HUES64 (cell line): Measurements from ENCODE around the gene HEMGN.

Experiments used
- H3K27ac ChIP-seq: 2 replicates; pipeline ENCODE4 v1.7.0; 2013; ENCODE audit warnings: low read depth, low read length, inconsistent platforms
- H3K27me3 ChIP-seq: 2 replicates; pipeline ENCODE4 v1.6.1; 2013; ENCODE audit warnings: mild to moderate bottlenecking, low read length; ENCODE audit not compliant: insufficient read depth
- H3K36me3 ChIP-seq: 2 replicates; pipeline ENCODE4 v1.6.1; 2013; ENCODE audit warnings: mild to moderate bottlenecking, low read length; ENCODE audit not compliant: insufficient read depth
- H3K4me1 ChIP-seq: 2 replicates; pipeline ENCODE4 v1.6.1; 2013; ENCODE audit warnings: mild to moderate bottlenecking, low read length, moderate library complexity; ENCODE audit not compliant: insufficient read depth
- H3K4me3 ChIP-seq: 2 replicates; pipeline ENCODE4 v1.5.1; 2013; ENCODE audit warnings: mild to moderate bottlenecking, low read length, moderate library complexity
- H3K9ac ChIP-seq: 2 replicates; pipeline ENCODE4 v1.6.1; 2013; ENCODE audit warnings: mild to moderate bottlenecking, low read depth, low read length
- H3K9me3 ChIP-seq: 2 replicates; pipeline ENCODE4 v1.6.1; 2013; ENCODE audit warnings: low read depth, low read length; ENCODE audit not compliant: insufficient read depth
- WGBS: fragments of 150-250, 120-280 bp; methylation state at CpG from one replicate; pipeline ENCODE4 v1.1.7; 2013; ENCODE audit warnings: missing lambda C conversion rate; 5-methylcytosine and 5-hydroxymethylcytosine counted together

Gene HEMGN

DNA sequence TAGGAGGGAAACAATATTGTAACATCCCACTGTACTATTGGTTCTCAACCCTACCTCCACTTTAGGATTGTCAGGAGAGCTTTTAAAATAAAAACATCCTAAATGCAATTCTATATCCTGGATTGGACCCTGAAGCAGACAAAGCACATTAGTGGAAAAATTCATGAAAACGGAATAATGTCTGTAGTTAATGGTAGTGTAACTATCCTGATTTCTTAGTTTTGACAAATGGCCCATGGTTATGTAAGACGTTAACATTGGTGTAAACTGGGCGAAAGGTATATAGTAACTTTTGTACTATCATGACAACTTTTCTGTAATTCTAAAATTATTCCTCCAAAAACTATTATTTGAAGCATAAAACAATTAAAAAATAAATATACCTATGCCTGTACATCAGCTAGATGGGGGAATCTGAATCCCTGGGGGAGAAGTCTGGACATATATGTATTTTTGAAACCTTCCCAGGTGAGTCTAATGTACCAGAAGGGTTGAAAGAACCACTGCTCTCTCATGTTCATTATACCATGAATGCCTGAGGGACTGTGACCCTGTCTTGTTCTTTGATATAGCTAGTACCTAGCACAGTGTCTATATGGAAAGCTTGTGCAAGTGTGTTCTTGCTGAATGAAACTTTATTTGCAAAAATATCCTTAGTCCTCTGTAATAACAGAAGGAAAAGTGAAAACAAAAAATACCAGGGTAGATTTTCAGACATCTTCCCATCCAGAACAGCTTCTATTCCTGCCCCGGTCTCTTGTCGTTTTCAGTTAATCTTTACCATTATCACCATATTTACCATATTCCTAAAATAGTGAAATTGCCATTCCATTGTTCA, 12.3 kb downstream of the HEMGN start:
- Histone ChIP-seq H3K4me3 (no peak overlapping the region), H3K9ac (no peak overlapping the region), H3K27ac (no peak overlapping the region), H3K36me3 (no peaks in the 10 kb centered on the region), H3K4me1 (no peaks in the 10 kb centered on the region), H3K27me3 (peaks cover 68% of the 10 kb centered on the region), H3K9me3 (no peaks in the 10 kb centered on the region)
- WGBS, result 81% methylated on average over 4 of the region's 5 CpGs

DNA sequence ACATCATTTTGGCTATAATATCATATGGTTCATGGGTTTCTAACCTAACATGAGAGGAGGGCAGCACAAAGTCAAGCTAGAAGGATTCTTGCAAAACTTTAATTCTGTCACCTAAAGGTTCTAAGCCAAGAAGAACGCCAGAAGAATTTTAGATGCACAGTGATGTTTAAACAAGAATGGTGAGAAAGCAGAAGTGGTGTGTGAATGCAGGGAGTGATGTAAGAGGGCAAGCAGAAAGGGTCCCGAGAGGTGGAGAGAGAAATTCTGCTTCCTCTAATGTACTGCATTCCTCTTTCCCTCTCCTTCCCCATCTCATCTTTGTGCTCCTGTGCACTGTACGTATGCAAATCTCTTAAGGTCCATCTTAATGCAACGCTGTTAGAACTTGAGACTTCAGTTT, 13.6 kb downstream of the HEMGN start:
- H3K36me3 ChIP-seq, result no peaks in the 10 kb centered on the region
- no peaks in the 10 kb centered on the region for H3K4me1 ChIP-seq
- 70% methylated on average over 4 of the region's 4 CpGs for WGBS
- no peak overlapping the region for H3K27ac ChIP-seq
- no peak overlapping the region for H3K9ac ChIP-seq
- no peak overlapping the region for H3K4me3 ChIP-seq
- H3K9me3 ChIP-seq, result no peaks in the 10 kb centered on the region
- peaks cover 64% of the 10 kb centered on the region for H3K27me3 ChIP-seq

DNA sequence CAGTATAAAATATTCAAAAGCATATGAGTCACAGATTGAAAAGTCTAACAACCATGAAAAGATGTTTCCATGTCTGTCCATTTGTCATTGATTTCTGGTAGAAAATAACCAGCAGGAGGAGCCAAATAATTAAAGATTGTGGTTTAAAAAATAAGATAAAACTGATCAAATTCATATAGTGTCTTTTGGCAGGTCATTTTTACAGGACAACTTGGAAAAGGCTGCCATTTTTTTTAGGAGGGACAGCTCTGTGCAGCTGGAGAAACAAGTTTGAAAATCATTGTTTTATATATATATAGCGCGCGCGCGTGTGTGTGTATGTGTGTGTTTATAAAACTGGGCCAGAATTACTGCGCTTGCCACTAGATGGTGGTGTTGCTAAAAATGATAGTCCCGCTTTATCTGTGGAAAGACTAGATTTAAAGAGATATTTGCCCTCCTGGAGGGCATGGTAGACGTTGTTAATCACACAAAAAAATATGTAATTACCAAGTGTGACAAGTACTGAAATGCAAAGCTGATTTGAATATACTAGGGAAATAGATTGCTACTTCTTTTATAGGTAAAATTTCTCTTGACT, 14.4 kb downstream of the HEMGN start:
- no peaks in the 10 kb centered on the region for H3K36me3 ChIP-seq
- no peaks in the 10 kb centered on the region for H3K4me1 ChIP-seq
- no peaks in the 10 kb centered on the region for H3K9me3 ChIP-seq
- H3K9ac ChIP-seq, result no peak overlapping the region
- peak overlapping the region; percentile 32; the same call in 1 of the 2 replicates for H3K4me3 ChIP-seq
- 3% methylated on average over 8 of the region's 8 CpGs for WGBS
- peaks cover 57% of the 10 kb centered on the region for H3K27me3 ChIP-seq
- H3K27ac ChIP-seq, result no peak overlapping the region

DNA sequence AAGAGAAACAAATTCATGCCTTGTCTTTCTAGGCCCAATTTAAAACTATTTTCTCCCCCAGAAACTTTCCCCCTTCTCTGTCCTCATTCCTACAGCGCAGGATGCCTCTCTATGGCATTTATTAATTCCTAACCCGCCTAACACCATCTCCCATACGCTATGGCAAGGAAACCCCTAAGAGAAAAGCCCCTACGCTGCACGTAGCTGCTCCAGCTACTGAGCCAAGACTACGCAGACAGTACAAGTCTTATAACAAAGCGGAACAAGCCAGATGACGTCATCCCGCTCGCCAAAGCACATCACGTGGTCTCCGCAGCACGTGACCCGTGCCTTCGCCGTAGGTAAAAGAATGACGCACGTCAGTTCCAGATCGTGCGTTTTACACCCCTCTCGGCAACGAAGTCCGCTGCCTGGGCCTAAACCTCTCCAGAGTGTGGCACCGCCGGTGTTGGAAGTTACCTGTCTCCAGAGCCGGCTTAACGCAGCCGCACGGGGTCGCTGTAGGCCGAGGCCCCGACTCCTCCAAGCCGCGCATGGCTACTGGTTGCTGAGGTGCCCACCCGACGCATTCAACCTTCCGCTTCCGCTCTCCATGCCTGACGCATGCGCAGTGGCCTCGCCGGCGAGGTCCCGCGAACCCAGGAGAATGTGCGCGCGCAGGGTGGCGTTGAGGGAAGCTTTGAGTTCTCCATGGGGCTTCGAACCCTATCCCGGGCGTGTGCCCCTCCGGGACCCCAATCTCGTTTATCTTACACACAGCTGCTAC, 15.8 kb downstream of the HEMGN start, which contains the start of gene TRMO:
TRMO (minus strand) TSS at position 542 of the 766 bp plus-strand sequence; CDS start at position 535, 7 bp downstream.
- Histone ChIP-seq H3K9ac (peak within 1 kb of the TSS; percentile 67), H3K36me3 (no peaks in the 10 kb centered on the region), H3K27me3 (peaks cover 45% of the 10 kb centered on the region), H3K9me3 (no peaks in the 10 kb centered on the region), H3K27ac (peak within 1 kb of the TSS; percentile 92), H3K4me1 (no peaks in the 10 kb centered on the region), H3K4me3 (peak within 1 kb of the TSS; percentile 59)
- WGBS, result 2% methylated on average over 54 of the region's 54 CpGs

DNA sequence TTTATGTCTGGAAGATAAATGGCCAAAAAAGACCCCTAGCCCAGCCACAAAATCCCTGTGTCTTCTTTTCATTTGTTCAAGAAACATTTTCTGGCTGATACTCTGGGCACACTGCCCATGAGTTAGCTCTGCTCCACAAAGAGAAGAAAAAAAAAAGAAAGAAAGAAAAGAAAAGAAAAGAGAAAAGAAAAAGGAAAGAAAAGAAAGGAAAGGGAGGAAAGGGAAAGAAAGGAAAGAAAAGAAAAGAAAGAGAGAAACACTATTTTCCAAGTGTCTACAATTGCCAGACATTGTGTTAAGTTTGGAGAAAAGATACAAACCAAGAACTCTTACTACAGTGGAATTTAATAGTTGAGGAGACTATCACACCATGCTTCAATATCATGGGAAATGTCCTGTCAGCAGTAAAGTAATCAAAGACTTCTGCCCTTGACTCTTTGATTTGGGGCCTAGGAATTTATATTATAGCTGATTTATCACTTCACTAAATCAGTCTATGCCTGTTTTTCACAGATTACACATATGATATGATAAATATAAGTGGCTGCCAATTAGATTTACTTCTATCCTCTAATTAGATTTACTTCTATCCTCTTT, 18.7 kb downstream of the HEMGN start:
- Histone ChIP-seq H3K27me3 (peaks cover 21% of the 10 kb centered on the region; the same call in 1 of the 2 replicates), H3K36me3 (no peaks in the 10 kb centered on the region; the same call in 1 of the 2 replicates), H3K9ac (no peak overlapping the region), H3K4me1 (no peaks in the 10 kb centered on the region), H3K4me3 (no peak overlapping the region), H3K27ac (no peak overlapping the region), H3K9me3 (no peaks in the 10 kb centered on the region)

DNA sequence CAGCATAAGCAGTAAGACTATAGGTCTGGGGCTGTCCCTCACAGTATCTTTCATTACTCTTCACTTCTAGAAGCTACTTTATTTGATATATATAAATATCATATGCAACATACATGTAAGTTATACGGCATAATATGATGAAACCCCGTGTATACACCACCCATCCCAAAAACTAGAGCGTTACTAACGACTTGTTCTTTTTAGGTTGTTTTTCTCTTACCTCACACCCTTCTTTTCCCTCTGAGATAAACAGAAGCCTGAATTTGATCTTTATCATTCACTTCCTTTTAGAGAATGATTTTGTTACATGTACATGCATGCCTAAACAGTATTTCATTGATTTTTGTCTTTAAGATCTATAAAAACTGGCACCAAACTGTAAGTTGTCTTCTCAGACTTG, 19.4 kb downstream of the HEMGN start:
- no peaks in the 10 kb centered on the region for H3K4me1 ChIP-seq
- H3K27ac ChIP-seq, result no peak overlapping the region
- H3K9ac ChIP-seq, result no peak overlapping the region
- peaks cover 15% of the 10 kb centered on the region; the same call in 1 of the 2 replicates for H3K27me3 ChIP-seq
- WGBS, result 96% methylated on average over 4 of the region's 4 CpGs
- no peaks in the 10 kb centered on the region for H3K9me3 ChIP-seq
- H3K4me3 ChIP-seq, result no peak overlapping the region
- H3K36me3 ChIP-seq, result peaks cover 1% of the 10 kb centered on the region; the same call in 1 of the 2 replicates

DNA sequence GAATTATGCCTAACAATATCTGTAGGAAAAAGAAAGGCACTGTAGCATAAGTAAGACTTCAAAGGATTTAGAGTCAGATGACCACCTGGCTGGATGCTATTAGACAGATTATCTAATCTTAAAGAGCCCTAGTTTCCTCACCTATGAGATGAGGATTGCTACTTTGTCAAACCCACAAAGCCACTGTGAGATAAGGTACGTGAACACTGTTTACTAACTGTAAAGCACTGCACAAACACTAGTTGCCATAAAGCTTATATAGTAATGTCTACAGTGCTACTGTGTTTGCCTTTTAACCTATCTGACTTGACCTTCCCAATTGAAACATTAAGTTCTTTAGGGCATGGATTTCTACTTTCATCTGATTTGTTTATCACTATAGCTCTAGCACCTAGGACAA, 26.0 kb downstream of the HEMGN start:
- H3K27me3 ChIP-seq, result no peaks in the 10 kb centered on the region
- H3K4me3 ChIP-seq, result no peak overlapping the region
- no peak overlapping the region for H3K27ac ChIP-seq
- H3K9ac ChIP-seq, result no peak overlapping the region
- H3K36me3 ChIP-seq, result peaks cover 27% of the 10 kb centered on the region; the same call in 1 of the 2 replicates
- no peaks in the 10 kb centered on the region for H3K4me1 ChIP-seq
- H3K9me3 ChIP-seq, result no peaks in the 10 kb centered on the region
- WGBS, result 100% methylated on average over 1 of the region's 1 CpG

DNA sequence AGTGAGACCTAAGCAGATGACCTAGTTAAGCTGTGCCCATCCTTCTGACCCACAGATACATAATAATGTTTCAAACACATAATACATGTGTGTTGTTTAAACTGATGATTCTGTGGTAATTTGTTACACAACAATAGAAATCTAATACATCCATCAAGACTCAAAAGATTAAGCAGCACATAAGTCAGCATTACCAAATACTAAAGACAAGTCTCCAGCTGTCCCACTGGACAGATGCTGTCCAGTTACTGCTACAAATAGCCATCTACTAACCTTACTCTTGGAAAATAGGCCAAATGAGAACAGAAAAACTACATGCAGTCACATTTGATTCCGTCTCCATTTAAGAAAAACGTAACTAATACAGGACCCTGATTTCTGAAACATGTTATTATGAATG, 26.4 kb downstream of the HEMGN start:
- Histone ChIP-seq H3K4me1 (no peaks in the 10 kb centered on the region), H3K9me3 (no peaks in the 10 kb centered on the region), H3K36me3 (peaks cover 27% of the 10 kb centered on the region; the same call in 1 of the 2 replicates), H3K4me3 (no peak overlapping the region), H3K27ac (no peak overlapping the region), H3K27me3 (no peaks in the 10 kb centered on the region), H3K9ac (no peak overlapping the region)
- WGBS, result 97% methylated on average over 2 of the region's 2 CpGs

DNA sequence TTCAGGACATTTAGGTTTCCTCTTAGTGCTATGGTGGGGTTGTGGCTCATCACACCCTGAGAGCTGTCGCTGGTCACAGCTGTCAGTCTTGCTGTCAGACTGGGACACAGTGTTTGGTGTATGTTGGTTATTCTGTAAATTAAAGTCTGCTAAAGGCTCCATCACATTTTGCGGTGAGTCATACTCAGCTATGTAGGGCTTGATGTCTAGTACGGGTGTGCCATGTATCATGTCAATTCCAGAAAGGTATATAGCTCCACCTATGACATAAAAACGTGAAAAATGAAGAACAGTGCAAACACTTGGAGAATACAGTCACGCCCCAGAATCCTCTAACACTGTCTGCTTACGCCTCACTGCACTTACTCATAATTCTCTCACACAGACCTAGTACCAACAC, 27.6 kb downstream of the HEMGN start:
- WGBS, result 91% methylated on average over 6 of the region's 6 CpGs
- H3K9ac ChIP-seq, result no peak overlapping the region
- no peaks in the 10 kb centered on the region for H3K9me3 ChIP-seq
- no peaks in the 10 kb centered on the region for H3K27me3 ChIP-seq
- no peaks in the 10 kb centered on the region for H3K4me1 ChIP-seq
- no peak overlapping the region for H3K27ac ChIP-seq
- no peak overlapping the region for H3K4me3 ChIP-seq
- H3K36me3 ChIP-seq, result peaks cover 27% of the 10 kb centered on the region; the same call in 1 of the 2 replicates

DNA sequence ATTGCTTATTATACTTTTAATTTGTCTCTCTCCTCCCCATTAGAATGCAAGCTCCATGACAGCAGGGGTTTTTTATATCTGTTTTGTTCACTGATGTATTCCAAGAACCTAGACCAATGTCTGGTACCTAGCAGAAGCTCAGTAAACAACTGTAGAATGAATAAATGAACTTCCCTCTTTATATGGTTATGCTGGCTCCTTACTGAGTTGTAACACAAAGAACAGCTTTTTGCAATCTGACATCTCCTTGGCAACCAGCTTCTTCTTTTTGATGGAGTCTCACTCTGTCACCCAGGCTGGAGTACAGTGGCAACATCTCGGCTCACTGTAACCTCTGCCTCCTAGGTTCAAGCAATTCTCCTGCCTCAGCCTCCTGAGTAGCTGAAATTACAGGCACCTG, 29.3 kb downstream of the HEMGN start:
- no peaks in the 10 kb centered on the region for H3K27me3 ChIP-seq
- no peak overlapping the region for H3K9ac ChIP-seq
- H3K9me3 ChIP-seq, result no peaks in the 10 kb centered on the region
- no peak overlapping the region for H3K4me3 ChIP-seq
- H3K4me1 ChIP-seq, result no peaks in the 10 kb centered on the region
- 93% methylated on average over 1 of the region's 1 CpG for WGBS
- H3K27ac ChIP-seq, result no peak overlapping the region
- H3K36me3 ChIP-seq, result peaks cover 27% of the 10 kb centered on the region; the same call in 1 of the 2 replicates
